ENCODE measurements around the gene PCDH7. TPM values are rescaled to one million over a fixed set of nuclear protein-coding genes. Genes with fewer than 3 reads are reported as not detected.

The PCDH7 gene
- total RNA-seq, 1 experiment from 2014 or later: 16.3 TPM

GRCh38 chr4:30776921-30777415 is 56.8 kb downstream of the PCDH7 start:
- Mint-ChIP-seq H3K4me1 (ENCODE audit: low read depth, unreplicated experiment) (no peaks in the 10 kb centered on the region), H3K27me3 (ENCODE audit: insufficient read depth, unreplicated experiment) (no peaks in the 10 kb centered on the region), H3K4me3 (ENCODE audit: unreplicated experiment) (no peak overlapping the region), H3K27ac (ENCODE audit: unreplicated experiment) (no peak overlapping the region), H3K9me3 (ENCODE audit: unreplicated experiment) (no peaks in the 10 kb centered on the region), H3K36me3 (ENCODE audit: insufficient read depth, unreplicated experiment) (no peaks in the 10 kb centered on the region)
- no TSS peak for BruUV-seq (replicated peaks)
- H3K4me3 ChIP-seq (ENCODE audit: low read depth, low read length): no peak overlapping the region
- no peak for DNase-seq
- CTCF ChIA-PET: no interaction called here
- H3K36me3 ChIP-seq (ENCODE audit: control insufficient read depth, insufficient read depth, low read length): no peaks in the 10 kb centered on the region
- H3K27me3 ChIP-seq (replicated peaks; ENCODE audit: control insufficient read depth, insufficient read depth, low read length): no peaks in the 10 kb centered on the region
- no peak for TF ChIP-seq CTCF (IDR thresholded peaks at IDR 0.05; ENCODE audit: insufficient read depth in 1 of 2, low read depth in 1 of 2, low read length in 1 of 2, severe bottlenecking in 1 of 2, unreplicated experiment in 1 of 2)
- intact Hi-C loops (cut with micrococcal nuclease; ENCODE audit: unreplicated experiment): no loop called here
- POLR2A ChIA-PET: no interaction called here
- no peaks in the 10 kb centered on the region for H3K9me3 ChIP-seq
- H3K4me1 ChIP-seq: no peaks in the 10 kb centered on the region
